Ammon's horn (tissue), 1 donor: ENCODE data around the gene CDKL4.
"Not testable (repeated sequence)": the region's sequence is repeated elsewhere in the genome, so short reads cannot be mapped to it uniquely, and the experiment has no call there.

ENCODE experiments used
- DNase-seq: peaks from one replicate; pipeline ENCODE4 v3.0.0-alpha.2; 2016; ENCODE audit warnings: low spot score

The CDKL4 gene

DNA sequence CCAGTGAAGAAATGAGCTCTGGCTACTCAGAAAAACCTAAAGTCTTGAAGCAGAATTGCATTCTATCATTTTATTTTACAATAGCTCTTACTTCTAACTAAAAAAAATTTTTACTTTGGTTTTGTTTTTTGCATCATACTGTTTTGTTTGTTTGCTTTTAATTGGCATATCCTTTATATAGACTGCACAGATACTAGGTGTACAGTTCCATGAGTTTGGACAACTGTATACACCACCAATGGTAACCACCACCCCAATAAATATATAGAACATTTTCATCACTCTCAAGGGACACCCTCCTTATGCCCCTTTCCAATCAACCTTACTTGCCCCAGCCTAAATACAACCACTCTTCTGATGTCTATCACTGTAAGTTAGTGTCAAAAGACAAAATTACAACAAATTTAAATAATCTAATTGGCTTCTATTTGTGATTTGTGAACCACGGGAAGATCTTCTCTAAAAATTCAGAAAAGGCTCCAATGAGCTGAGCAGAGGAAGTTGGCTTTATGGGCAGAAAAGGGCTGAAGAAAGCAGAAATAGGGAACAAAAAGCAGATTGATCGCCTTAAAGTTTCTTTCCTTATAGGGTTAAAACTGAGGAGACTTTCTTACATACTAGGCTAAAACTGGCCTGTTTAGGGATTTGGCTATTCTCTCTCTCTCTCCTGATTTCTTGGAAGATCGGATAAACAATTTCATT lies 100.7 kb downstream of the CDKL4 start:
- no peak for DNase-seq

GRCh38 chr2:39141334-39142271 lies 102.2 kb downstream of the CDKL4 start:
- DNase-seq, result no peak

DNA sequence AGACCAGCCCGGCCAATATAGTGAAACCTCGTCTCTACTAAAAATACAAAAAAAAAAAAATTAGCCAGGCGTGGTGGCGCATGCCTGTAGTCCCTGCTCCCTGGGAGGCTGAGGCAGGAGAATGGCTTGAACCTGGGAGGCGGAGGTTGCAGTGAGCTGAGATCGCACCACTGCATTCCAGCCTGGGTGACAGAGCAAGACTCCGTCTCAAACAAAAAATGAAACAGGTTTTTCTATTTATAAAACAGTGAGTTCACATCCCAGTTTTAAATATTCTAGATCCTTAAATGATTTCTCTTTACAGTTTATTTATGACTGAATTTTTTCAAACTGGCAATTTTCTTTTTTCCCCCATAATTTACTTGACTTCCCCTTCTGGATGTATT lies 102.8 kb downstream of the CDKL4 start:
- not testable (repeated sequence) for DNase-seq

DNA sequence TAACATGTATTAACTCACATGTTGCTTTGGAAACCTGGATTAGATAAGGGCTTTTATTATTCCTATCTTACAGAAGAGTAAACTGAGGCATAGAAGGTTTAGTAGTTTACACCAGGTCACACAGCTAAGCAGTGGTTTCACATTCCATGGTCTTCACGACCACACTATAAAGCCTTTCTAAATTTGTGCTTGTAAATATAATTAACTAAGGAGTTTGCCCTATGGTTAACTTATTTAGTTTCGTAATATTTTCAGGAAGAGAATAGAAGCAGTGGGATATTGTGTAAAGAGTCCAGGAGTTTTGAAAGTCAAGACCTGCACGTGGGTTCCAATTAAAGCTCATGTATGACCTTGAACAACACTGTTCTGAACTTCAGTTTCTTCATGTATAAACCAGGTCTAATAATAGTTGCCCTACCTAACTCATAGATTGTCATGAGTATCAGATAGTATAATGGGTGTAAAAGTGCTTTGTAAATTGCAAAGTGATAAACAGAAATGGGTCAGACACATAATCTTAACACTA lies 103.4 kb downstream of the CDKL4 start:
- DNase-seq, result no peak

- no peak for DNase-seq
These were observed 104.1 kb downstream of the CDKL4 start for GRCh38 chr2:39139511-39140237.

- no peak for DNase-seq
These were observed 104.9 kb downstream of the CDKL4 start for GRCh38 chr2:39138837-39139211.

DNA sequence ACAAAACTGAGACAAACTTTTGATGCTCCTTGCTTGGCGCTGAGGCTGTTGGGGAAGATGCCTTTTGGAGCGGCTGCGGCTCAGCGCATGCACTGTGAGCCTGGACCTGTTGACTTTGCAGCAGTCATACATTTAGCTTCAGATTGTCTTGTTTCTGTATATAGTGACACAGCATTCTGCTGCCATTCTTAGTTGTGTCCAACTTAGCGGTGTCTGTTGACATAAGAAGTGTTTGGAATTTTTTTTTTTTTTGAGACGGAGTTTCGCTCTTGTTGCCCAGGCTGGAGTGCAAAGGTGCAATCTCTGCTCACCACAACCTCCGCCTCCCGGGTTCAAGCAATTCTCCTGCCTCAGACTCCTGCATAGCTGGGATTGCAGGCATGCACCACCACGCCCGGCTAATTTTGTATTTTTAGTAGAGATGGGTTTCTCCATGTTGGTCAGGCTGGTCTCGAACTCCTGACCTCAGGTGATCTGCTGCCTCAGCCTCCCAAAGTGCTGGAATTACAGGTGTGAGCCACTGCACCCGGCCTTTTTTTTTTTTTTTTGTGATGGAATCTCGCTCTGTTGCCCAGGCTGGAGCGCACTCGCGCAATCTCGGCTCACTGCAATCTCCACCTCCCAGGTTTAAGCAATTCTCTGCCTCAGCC lies 105.5 kb downstream of the CDKL4 start:
- DNase-seq, result not testable (repeated sequence)

DNA sequence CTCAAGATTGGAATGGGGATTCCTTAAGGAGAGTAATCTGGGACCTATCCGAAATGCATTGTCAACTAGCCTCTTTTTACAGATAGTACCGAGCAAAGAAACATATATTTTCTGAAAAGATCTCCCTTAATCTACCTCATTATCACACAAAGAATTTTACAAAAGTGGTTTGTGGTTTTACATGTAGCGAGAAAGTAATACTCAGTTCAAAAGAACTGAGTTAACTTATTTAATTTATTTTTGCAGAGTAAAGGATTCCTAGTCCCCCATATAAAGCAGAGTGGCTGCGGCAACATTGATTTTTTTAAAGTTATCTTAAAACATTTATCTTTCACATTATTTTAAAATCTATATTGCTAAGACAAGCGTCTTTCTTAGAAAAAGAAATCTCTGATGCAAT lies 107.0 kb downstream of the CDKL4 start:
- DNase-seq, result no peak

DNA sequence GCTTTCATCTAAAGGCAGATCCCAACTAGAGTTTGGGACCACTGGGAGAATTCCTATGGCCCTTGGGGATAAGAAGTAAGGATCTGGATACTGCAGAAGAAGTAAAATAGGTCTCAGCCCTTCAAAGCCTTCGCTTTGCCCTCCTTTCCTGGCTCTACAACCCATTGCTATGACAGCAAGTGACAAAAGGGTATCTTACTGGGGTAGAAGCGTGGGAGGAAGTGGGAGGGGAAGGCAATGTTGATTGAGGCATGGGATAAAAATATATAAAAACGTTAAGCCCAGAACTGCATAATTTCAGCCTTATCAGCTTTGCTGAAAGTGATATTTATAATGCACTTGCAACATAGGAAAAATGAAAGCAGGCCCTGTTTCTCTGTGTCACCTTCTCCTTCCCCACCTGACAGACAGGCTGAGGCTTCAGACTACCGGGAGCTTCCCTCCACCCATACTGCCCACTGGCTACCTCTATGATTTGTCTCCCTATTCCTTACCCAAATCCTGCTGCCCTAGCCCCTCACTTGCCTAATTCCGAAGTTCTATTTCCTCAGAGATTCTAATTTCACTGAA lies 108.0 kb downstream of the CDKL4 start:
- DNase-seq, result no peak

GRCh38 chr2:39133215-39133851 lies 110.4 kb downstream of the CDKL4 start:
- DNase-seq, result no peak

DNA sequence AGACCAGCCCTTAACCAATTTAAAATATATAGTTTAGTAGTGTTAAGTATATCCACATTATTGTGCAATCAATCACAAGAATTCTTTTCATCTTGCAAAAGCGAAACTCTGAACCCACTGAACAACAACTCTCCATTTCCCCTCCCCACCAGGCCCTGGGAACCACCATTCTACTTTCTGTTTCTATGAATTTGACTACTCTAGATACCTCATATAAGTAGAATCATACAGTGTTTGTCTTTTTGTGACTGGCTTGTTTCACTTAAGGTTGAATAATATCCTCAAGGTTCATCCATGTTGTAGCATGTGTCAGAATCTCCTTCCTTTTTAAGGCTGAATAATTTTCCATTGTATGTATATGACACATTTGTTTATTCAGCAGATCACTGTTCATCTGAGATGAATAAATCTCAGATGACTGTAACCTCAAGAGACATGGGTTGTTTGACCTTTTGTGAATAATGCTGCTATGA lies 114.8 kb downstream of the CDKL4 start:
- DNase-seq, result no peak

- DNase-seq, result no peak
These were observed 115.8 kb downstream of the CDKL4 start for GRCh38 chr2:39127973-39128372.
